WTC11 (cell line): ENCODE data around the gene ABCA1.

Source experiments
- ATF1 ChIP-seq: sonication (generic); formaldehyde crosslinking; IDR thresholded peaks from 2 replicates; pipeline ENCODE4 v1.8.1; 2023; ENCODE audit warnings: mild to moderate bottlenecking, moderate library complexity, missing genetic modification reagents
- CREB1 ChIP-seq: sonication (generic); formaldehyde crosslinking; IDR thresholded peaks from 2 replicates; pipeline ENCODE4 v1.8.0; 2023; ENCODE audit warnings: mild to moderate bottlenecking, missing genetic modification reagents
- KAT7 ChIP-seq: sonication (generic); formaldehyde crosslinking; IDR thresholded peaks from 2 replicates; pipeline ENCODE4 v1.8.1; 2023; ENCODE audit warnings: missing genetic modification reagents, mild to moderate bottlenecking, borderline replicate concordance
- ZNF121 ChIP-seq: sonication (generic); formaldehyde crosslinking; IDR thresholded peaks from 2 replicates; pipeline ENCODE4 v1.8.0; 2023; ENCODE audit warnings: missing genetic modification reagents
- ZNF396 ChIP-seq: fragments of 250-450 bp; sonication (Bioruptor Pico); IDR thresholded peaks from 2 replicates; pipeline ENCODE4 v1.8.0; 2021; ENCODE audit warnings: mild to moderate bottlenecking, moderate library complexity, borderline replicate concordance
- TF ChIP-seq, protein P1 (sequence below): fragments of 200-600 bp; IDR thresholded peaks from 2 replicates; pipeline ENCODE4 v1.8.0; 2022; ENCODE audit warnings: antibody characterized with exemption
- TF ChIP-seq, protein P2 (sequence below): sonication (generic); formaldehyde crosslinking; conservative IDR thresholded peaks from 2 replicates; pipeline ENCODE4 v1.8.1; 2023; ENCODE audit warnings: mild to moderate bottlenecking, low read depth, missing genetic modification reagents, moderate library complexity
- TF ChIP-seq, protein P3 (sequence below): sonication (generic); formaldehyde crosslinking; conservative IDR thresholded peaks from 2 replicates; pipeline ENCODE4 v1.8.1; 2022; ENCODE audit warnings: mild to moderate bottlenecking, missing genetic modification reagents
- TF ChIP-seq, protein P4 (sequence below): fragments of 250-450 bp; sonication (Bioruptor Pico); IDR thresholded peaks from 2 replicates; pipeline ENCODE4 v1.8.0; 2021; ENCODE audit warnings: mild to moderate bottlenecking

DNA sequence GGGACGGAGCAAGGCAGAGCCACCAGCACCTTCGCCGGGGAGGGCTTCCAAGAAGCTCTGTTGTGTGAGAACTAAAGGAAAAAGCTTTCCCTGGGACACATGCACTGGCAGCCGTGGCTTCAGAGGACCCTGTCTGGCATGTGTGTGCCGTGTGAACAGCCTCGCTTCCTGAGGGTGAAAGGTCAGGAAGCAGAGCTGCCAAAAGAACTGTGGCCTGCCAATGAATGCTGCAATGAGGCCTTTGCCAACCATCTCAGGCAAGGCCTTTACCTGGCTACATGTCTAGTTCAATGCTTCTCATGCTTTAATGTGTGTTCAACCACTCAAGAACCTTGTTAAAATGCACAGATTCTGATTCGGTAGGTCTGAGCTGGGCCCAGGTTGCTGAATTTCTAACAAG lies 110.5 kb downstream of the ABCA1 start:
- TF ChIP-seq, protein P1, sequence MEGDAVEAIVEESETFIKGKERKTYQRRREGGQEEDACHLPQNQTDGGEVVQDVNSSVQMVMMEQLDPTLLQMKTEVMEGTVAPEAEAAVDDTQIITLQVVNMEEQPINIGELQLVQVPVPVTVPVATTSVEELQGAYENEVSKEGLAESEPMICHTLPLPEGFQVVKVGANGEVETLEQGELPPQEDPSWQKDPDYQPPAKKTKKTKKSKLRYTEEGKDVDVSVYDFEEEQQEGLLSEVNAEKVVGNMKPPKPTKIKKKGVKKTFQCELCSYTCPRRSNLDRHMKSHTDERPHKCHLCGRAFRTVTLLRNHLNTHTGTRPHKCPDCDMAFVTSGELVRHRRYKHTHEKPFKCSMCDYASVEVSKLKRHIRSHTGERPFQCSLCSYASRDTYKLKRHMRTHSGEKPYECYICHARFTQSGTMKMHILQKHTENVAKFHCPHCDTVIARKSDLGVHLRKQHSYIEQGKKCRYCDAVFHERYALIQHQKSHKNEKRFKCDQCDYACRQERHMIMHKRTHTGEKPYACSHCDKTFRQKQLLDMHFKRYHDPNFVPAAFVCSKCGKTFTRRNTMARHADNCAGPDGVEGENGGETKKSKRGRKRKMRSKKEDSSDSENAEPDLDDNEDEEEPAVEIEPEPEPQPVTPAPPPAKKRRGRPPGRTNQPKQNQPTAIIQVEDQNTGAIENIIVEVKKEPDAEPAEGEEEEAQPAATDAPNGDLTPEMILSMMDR: no peak
- TF ChIP-seq, protein P2, sequence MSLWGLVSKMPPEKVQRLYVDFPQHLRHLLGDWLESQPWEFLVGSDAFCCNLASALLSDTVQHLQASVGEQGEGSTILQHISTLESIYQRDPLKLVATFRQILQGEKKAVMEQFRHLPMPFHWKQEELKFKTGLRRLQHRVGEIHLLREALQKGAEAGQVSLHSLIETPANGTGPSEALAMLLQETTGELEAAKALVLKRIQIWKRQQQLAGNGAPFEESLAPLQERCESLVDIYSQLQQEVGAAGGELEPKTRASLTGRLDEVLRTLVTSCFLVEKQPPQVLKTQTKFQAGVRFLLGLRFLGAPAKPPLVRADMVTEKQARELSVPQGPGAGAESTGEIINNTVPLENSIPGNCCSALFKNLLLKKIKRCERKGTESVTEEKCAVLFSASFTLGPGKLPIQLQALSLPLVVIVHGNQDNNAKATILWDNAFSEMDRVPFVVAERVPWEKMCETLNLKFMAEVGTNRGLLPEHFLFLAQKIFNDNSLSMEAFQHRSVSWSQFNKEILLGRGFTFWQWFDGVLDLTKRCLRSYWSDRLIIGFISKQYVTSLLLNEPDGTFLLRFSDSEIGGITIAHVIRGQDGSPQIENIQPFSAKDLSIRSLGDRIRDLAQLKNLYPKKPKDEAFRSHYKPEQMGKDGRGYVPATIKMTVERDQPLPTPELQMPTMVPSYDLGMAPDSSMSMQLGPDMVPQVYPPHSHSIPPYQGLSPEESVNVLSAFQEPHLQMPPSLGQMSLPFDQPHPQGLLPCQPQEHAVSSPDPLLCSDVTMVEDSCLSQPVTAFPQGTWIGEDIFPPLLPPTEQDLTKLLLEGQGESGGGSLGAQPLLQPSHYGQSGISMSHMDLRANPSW: no peak
- TF ChIP-seq KAT7 (no peak), ATF1 (CRISPR knock-in tag) (no peak), ZNF121 (CRISPR knock-in tag) (no peak), CREB1 (CRISPR knock-in tag) (no peak), ZNF396 (CRISPR knock-in tag) (no peak)
- TF ChIP-seq, protein P3, sequence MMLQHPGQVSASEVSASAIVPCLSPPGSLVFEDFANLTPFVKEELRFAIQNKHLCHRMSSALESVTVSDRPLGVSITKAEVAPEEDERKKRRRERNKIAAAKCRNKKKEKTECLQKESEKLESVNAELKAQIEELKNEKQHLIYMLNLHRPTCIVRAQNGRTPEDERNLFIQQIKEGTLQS: no peak
- TF ChIP-seq, protein P4, sequence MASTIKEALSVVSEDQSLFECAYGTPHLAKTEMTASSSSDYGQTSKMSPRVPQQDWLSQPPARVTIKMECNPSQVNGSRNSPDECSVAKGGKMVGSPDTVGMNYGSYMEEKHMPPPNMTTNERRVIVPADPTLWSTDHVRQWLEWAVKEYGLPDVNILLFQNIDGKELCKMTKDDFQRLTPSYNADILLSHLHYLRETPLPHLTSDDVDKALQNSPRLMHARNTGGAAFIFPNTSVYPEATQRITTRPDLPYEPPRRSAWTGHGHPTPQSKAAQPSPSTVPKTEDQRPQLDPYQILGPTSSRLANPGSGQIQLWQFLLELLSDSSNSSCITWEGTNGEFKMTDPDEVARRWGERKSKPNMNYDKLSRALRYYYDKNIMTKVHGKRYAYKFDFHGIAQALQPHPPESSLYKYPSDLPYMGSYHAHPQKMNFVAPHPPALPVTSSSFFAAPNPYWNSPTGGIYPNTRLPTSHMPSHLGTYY: no peak
